ENCODE results near the gene AGT. TPM values are rescaled to one million over a fixed set of nuclear protein-coding genes. Genes with fewer than 3 reads are reported as not detected.

Gene AGT
- total RNA-seq, 1 donor = not detected

- no peaks in the 10 kb centered on the region for H3K4me1 ChIP-seq (ENCODE audit: insufficient read depth, low read length)
- H3K27me3 ChIP-seq (ENCODE audit: insufficient read depth, low read length) = no peaks in the 10 kb centered on the region
- H3K4me3 ChIP-seq (ENCODE audit: low read length) = no peak overlapping the region
- no peaks in the 10 kb centered on the region for H3K9me3 ChIP-seq (ENCODE audit: low read depth, low read length)
Measured at GRCh38 chr1:230694464-230694863, 19.5 kb downstream of the AGT start.

DNA sequence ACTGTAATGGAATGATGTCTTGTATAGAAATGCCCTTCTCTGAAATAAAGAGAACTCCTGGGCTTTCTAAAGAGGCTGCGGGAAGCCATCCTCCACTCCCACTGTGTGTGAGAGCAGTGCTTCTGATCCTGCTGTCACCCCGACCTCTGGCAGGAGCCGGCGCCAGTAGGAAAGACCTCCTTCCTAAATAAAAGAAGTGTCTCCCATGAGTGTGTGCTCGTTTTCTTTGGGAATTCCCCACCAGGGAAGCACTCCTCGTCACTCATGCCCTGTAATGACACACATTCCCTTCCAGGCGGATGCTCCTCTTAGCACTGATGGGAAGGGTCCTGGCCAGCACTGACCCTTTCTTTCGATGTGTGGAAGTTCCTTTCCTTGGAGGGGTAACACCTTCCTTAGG is 20.1 kb downstream of the AGT start:
- Histone ChIP-seq H3K4me3 (ENCODE audit: low read length) (no peak overlapping the region), H3K4me1 (ENCODE audit: insufficient read depth, low read length) (no peaks in the 10 kb centered on the region), H3K9me3 (ENCODE audit: low read depth, low read length) (no peaks in the 10 kb centered on the region), H3K27me3 (ENCODE audit: insufficient read depth, low read length) (no peaks in the 10 kb centered on the region)

DNA sequence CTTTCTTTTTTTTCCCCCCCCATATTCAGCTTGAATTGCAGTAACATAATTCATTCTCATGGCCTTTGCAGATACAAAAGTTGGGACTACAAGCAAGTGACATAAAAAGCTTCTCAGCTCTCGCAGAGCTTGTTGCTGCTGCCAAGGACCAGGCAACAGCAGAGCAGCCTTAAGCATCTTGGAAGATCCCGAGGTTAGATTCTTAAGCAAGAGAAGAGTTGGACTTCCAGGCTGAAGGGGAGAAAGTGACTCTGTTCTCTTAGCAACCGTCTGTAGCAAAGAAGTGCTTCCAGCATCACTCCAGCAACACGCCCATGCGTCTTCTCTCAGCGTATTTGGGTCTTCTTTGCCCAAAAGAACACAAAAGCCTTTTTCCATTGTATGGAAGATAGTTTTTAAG is 20.7 kb downstream of the AGT start:
- no peaks in the 10 kb centered on the region for H3K4me1 ChIP-seq (ENCODE audit: insufficient read depth, low read length)
- H3K4me3 ChIP-seq (ENCODE audit: low read length) = no peak overlapping the region
- H3K9me3 ChIP-seq (ENCODE audit: low read depth, low read length) = no peaks in the 10 kb centered on the region
- H3K27me3 ChIP-seq (ENCODE audit: insufficient read depth, low read length) = no peaks in the 10 kb centered on the region

- H3K27me3 ChIP-seq (ENCODE audit: insufficient read depth, low read length) = no peaks in the 10 kb centered on the region
- H3K4me3 ChIP-seq (ENCODE audit: low read length) = no peak overlapping the region
- no peaks in the 10 kb centered on the region for H3K4me1 ChIP-seq (ENCODE audit: insufficient read depth, low read length)
- no peaks in the 10 kb centered on the region for H3K9me3 ChIP-seq (ENCODE audit: low read depth, low read length)
Measured at GRCh38 chr1:230691615-230692014, 22.3 kb downstream of the AGT start.

DNA sequence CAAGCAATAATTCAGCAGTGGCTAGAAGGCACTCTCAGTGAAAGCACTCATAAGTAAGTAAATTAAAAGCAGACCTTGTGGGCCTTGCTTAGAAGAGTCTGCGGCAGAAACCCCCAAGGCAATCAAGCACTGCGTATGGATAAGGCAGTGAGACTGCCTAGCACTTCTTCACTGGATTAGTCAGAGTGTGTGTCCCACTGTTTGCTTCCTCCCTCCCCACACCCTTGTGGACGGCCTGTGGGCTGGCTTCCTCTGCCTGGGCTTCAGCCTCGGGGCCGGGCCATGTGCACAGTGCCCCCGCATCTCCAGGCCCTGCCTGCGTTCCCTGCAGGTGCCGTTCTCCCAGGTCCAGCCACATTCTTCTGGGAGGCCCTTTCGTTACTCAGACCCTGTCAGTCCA is 23.8 kb downstream of the AGT start:
- no peaks in the 10 kb centered on the region for H3K4me1 ChIP-seq (ENCODE audit: insufficient read depth, low read length)
- H3K4me3 ChIP-seq (ENCODE audit: low read length) = no peak overlapping the region
- no peaks in the 10 kb centered on the region for H3K9me3 ChIP-seq (ENCODE audit: low read depth, low read length)
- no peaks in the 10 kb centered on the region for H3K27me3 ChIP-seq (ENCODE audit: insufficient read depth, low read length)

GRCh38 chr1:230686747-230687146 is 27.2 kb downstream of the AGT start:
- Histone ChIP-seq H3K9me3 (ENCODE audit: low read depth, low read length) (no peaks in the 10 kb centered on the region), H3K4me3 (ENCODE audit: low read length) (no peak overlapping the region), H3K4me1 (ENCODE audit: insufficient read depth, low read length) (no peaks in the 10 kb centered on the region), H3K27me3 (ENCODE audit: insufficient read depth, low read length) (no peaks in the 10 kb centered on the region)

GRCh38 chr1:230684998-230685397 is 28.9 kb downstream of the AGT start:
- Histone ChIP-seq H3K27me3 (ENCODE audit: insufficient read depth, low read length) (no peaks in the 10 kb centered on the region), H3K4me1 (ENCODE audit: insufficient read depth, low read length) (no peaks in the 10 kb centered on the region), H3K4me3 (ENCODE audit: low read length) (no peak overlapping the region), H3K9me3 (ENCODE audit: low read depth, low read length) (no peaks in the 10 kb centered on the region)

DNA sequence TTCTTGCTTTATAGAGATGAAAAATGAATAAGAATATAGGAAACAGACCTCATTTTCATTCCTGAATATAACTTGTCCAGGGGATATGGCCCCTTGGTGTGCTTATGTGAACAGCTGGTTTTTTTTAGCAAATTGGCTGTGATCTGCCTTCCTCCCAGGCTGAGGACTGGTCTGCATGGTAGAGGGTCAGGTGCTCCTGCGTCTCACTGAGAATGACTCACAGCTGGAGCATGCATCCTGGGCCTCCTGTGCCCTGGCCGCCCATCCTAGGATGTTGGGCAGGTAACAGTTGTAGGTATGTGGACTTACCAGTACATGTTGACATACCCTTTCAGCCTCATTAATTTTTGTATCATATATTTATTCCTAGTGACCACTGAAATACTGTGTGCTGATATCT is 29.8 kb downstream of the AGT start:
- H3K9me3 ChIP-seq (ENCODE audit: low read depth, low read length) = no peaks in the 10 kb centered on the region
- no peaks in the 10 kb centered on the region for H3K27me3 ChIP-seq (ENCODE audit: insufficient read depth, low read length)
- H3K4me3 ChIP-seq (ENCODE audit: low read length) = no peak overlapping the region
- H3K4me1 ChIP-seq (ENCODE audit: insufficient read depth, low read length) = no peaks in the 10 kb centered on the region

- H3K27me3 ChIP-seq (ENCODE audit: insufficient read depth, low read length) = no peaks in the 10 kb centered on the region
- H3K9me3 ChIP-seq (ENCODE audit: low read depth, low read length) = no peaks in the 10 kb centered on the region
- H3K4me3 ChIP-seq (ENCODE audit: low read length) = no peak overlapping the region
- H3K4me1 ChIP-seq (ENCODE audit: insufficient read depth, low read length) = no peaks in the 10 kb centered on the region
Measured at GRCh38 chr1:230682882-230683610, 30.9 kb downstream of the AGT start.

GRCh38 chr1:230682274-230682673 is 31.6 kb downstream of the AGT start:
- H3K9me3 ChIP-seq (ENCODE audit: low read depth, low read length) = no peaks in the 10 kb centered on the region
- no peaks in the 10 kb centered on the region for H3K27me3 ChIP-seq (ENCODE audit: insufficient read depth, low read length)
- H3K4me1 ChIP-seq (ENCODE audit: insufficient read depth, low read length) = no peaks in the 10 kb centered on the region
- H3K4me3 ChIP-seq (ENCODE audit: low read length) = no peak overlapping the region

DNA sequence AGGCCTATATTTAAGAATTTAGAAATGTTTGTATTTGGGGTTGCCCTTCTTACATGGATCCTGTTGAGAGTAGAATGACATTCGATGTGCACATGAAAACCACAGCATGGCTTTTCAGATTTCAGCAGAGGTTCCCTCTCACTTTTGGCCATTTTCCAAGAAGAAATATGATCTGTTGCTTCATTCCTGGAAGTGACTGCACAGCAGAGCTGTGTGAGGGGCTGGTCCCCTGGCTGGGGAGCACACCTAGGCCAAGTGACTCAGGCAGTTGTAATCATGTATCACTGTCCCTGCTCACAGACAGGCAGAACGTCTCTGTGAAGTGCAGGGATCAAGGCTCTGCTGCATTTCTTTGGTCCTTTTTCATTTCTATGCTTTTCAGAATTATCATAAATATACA is 32.3 kb downstream of the AGT start:
- no peak overlapping the region for H3K4me3 ChIP-seq (ENCODE audit: low read length)
- H3K27me3 ChIP-seq (ENCODE audit: insufficient read depth, low read length) = no peaks in the 10 kb centered on the region
- H3K4me1 ChIP-seq (ENCODE audit: insufficient read depth, low read length) = no peaks in the 10 kb centered on the region
- no peaks in the 10 kb centered on the region for H3K9me3 ChIP-seq (ENCODE audit: low read depth, low read length)

- Histone ChIP-seq H3K9me3 (ENCODE audit: low read depth, low read length) (no peaks in the 10 kb centered on the region), H3K27me3 (ENCODE audit: insufficient read depth, low read length) (no peaks in the 10 kb centered on the region), H3K4me3 (ENCODE audit: low read length) (no peak overlapping the region), H3K4me1 (ENCODE audit: insufficient read depth, low read length) (no peaks in the 10 kb centered on the region)
Measured at GRCh38 chr1:230680300-230681025, 33.5 kb downstream of the AGT start.

GRCh38 chr1:230679825-230680224 is 34.1 kb downstream of the AGT start:
- Histone ChIP-seq H3K9me3 (ENCODE audit: low read depth, low read length) (no peaks in the 10 kb centered on the region), H3K4me1 (ENCODE audit: insufficient read depth, low read length) (no peaks in the 10 kb centered on the region), H3K27me3 (ENCODE audit: insufficient read depth, low read length) (no peaks in the 10 kb centered on the region), H3K4me3 (ENCODE audit: low read length) (no peak overlapping the region)

DNA sequence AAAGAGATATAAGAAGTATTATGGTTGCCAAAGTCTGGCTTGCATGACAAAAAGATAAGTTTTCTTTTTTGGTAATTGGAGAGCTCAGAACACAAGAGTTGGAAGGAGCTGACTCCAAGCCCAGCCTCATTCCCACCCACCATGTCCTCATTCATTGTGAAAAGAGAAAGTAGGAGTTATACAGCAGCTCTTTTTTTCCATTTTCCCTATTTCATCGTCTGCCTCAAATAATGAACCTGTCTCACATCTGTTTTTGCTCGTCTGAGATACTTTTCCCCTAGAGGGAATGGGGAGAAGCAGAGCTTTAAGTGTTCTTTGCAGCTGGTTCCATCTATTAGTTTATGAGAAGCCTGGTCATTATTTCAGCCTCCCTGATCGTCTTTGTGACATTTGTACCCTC is 34.7 kb downstream of the AGT start:
- no peaks in the 10 kb centered on the region for H3K27me3 ChIP-seq (ENCODE audit: insufficient read depth, low read length)
- H3K4me1 ChIP-seq (ENCODE audit: insufficient read depth, low read length) = no peaks in the 10 kb centered on the region
- no peak overlapping the region for H3K4me3 ChIP-seq (ENCODE audit: low read length)
- H3K9me3 ChIP-seq (ENCODE audit: low read depth, low read length) = no peaks in the 10 kb centered on the region

GRCh38 chr1:230677200-230677599 is 36.7 kb downstream of the AGT start:
- Histone ChIP-seq H3K4me3 (ENCODE audit: low read length) (no peak overlapping the region), H3K27me3 (ENCODE audit: insufficient read depth, low read length) (no peaks in the 10 kb centered on the region), H3K9me3 (ENCODE audit: low read depth, low read length) (no peaks in the 10 kb centered on the region)

DNA sequence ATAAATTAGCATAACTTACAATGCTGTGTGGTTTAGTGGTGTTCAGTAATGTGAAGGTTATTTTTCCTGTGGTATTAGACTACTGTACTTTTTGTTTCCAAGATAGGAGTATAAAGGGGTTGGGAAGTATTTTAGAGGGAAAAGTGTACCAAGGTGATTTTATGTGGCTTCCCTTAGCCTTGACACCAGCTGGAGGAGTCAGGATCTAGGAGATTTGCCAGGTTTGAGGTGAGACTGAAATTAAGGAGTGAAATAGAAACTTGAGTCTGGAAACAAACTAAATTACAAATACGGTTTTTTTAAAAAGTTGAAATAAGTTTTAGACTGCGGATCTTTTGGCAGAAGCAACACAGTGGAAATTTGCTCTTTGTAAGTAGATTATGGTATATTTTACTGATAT is 39.3 kb downstream of the AGT start:
- Histone ChIP-seq H3K27me3 (ENCODE audit: insufficient read depth, low read length) (no peaks in the 10 kb centered on the region), H3K4me3 (ENCODE audit: low read length) (no peak overlapping the region), H3K9me3 (ENCODE audit: low read depth, low read length) (no peaks in the 10 kb centered on the region), H3K4me1 (ENCODE audit: insufficient read depth, low read length) (no peaks in the 10 kb centered on the region)

More at GRCh38 chr1:230677200-230677599, 36.7 kb downstream of the AGT start:
- H3K4me1 ChIP-seq (ENCODE audit: insufficient read depth, low read length) = no peaks in the 10 kb centered on the region
